GM23338 (cell line): ENCODE data around the gene PCNT. TPM values are rescaled to one million over a fixed set of nuclear protein-coding genes. Genes with fewer than 3 reads are reported as not detected.

Experiments used
- ATAC-seq: fragments of 200-7000 bp; cut with Tn5 transposase; 3 replicates; pipeline ENCODE4 v1.9.1; 2020
- DNase-seq: peaks from one replicate; pipeline ENCODE4 v3.0.0-alpha.2; 2015; ENCODE audit warnings: low spot score
- H2AFZ ChIP-seq: fragments of 200-600 bp; sonication (generic); 2 replicates; pipeline ENCODE4 v1.8.0; 2016; ENCODE audit warnings: antibody characterized with exemption, mild to moderate bottlenecking, moderate library complexity
- H3F3A ChIP-seq: fragments of 200-600 bp; sonication (generic); replicated peaks from 2 replicates; pipeline ENCODE4 v1.8.0; 2017; ENCODE audit warnings: antibody characterized with exemption, mixed run types, low read depth
- H3K27ac ChIP-seq: fragments of 200-600 bp; sonication (generic); 2 replicates; pipeline ENCODE4 v1.6.1; 2016; ENCODE audit warnings: low read depth
- H3K27me3 ChIP-seq: fragments of 200-600 bp; sonication (generic); 2 replicates; pipeline ENCODE4 v1.8.0; 2016; ENCODE audit warnings: mild to moderate bottlenecking, mixed run types, moderate library complexity; ENCODE audit not compliant: insufficient read depth
- H3K36me3 ChIP-seq: fragments of 200-600 bp; sonication (generic); 2 replicates; pipeline ENCODE4 v1.8.0; 2016; ENCODE audit warnings: mild to moderate bottlenecking; ENCODE audit not compliant: insufficient read depth
- H3K4me1 ChIP-seq: fragments of 200-600 bp; sonication (generic); 2 replicates; pipeline ENCODE4 v1.8.0; 2016; ENCODE audit warnings: mild to moderate bottlenecking, moderate library complexity; ENCODE audit not compliant: insufficient read depth
- H3K4me2 ChIP-seq: fragments of 200-600 bp; sonication (generic); 2 replicates; pipeline ENCODE4 v1.7.1; 2017; ENCODE audit warnings: mixed run types
- H3K4me3 ChIP-seq: fragments of 200-600 bp; sonication (generic); 2 replicates; pipeline ENCODE4 v1.6.1; 2016; ENCODE audit warnings: mixed run types
- H3K79me2 ChIP-seq: fragments of 200-600 bp; sonication (generic); replicated peaks from 2 replicates; pipeline ENCODE4 v1.8.0; 2017; ENCODE audit warnings: mild to moderate bottlenecking; ENCODE audit not compliant: insufficient read depth
- H3K9me2 ChIP-seq: fragments of 200-600 bp; sonication (generic); 2 replicates; pipeline ENCODE4 v1.8.0; 2017; ENCODE audit not compliant: insufficient read depth
- H4K20me1 ChIP-seq: fragments of 200-600 bp; sonication (generic); replicated peaks from 2 replicates; pipeline ENCODE4 v1.8.0; 2017; ENCODE audit warnings: mild to moderate bottlenecking; ENCODE audit not compliant: insufficient read depth
- H3K27ac Mint-ChIP-seq: 2 replicates; pipeline ENCODE4 v1.8.0; 2020; ENCODE audit warnings: inconsistent platforms, mild to moderate bottlenecking, moderate library complexity, mixed read lengths
- H3K27me3 Mint-ChIP-seq: 3 replicates; pipeline ENCODE4 v1.8.0; 2022; ENCODE audit warnings: low read depth, mild to moderate bottlenecking, moderate library complexity, mixed read lengths, inconsistent platforms; ENCODE audit not compliant: insufficient read depth, poor library complexity
- H3K36me3 Mint-ChIP-seq: 3 replicates; pipeline ENCODE4 v1.8.0; 2021; ENCODE audit warnings: low read depth, mild to moderate bottlenecking, inconsistent platforms, moderate library complexity, mixed read lengths
- H3K4me1 Mint-ChIP-seq: 3 replicates; pipeline ENCODE4 v1.8.0; 2020; ENCODE audit warnings: mild to moderate bottlenecking, inconsistent platforms, mixed read lengths
- H3K4me3 Mint-ChIP-seq: 3 replicates; pipeline ENCODE4 v1.8.0; 2021; ENCODE audit warnings: moderate library complexity, mild to moderate bottlenecking, inconsistent platforms, mixed read lengths
- H3K9me3 Mint-ChIP-seq: 3 replicates; pipeline ENCODE4 v1.8.0; 2020; ENCODE audit warnings: moderate library complexity, mild to moderate bottlenecking, inconsistent platforms, mixed read lengths
- CREB1 ChIP-seq: fragments of 250-450 bp; sonication (Bioruptor Pico); IDR thresholded peaks from 2 replicates; pipeline ENCODE4 v1.5.0; 2020; ENCODE audit warnings: low read depth, mild to moderate bottlenecking, moderate library complexity
- CTCF ChIP-seq, 2 experiments: fragments of 200-600 bp in 1 of 2; sonication (generic) in 1 of 2; conservative IDR thresholded peaks; 2 replicates each; pipeline versions ENCODE4 v1.5.1 to v1.6.1; 2016 to 2017; ENCODE audit warnings: antibody characterized with exemption in 2 of 2, low read depth in 2 of 2, mild to moderate bottlenecking in 2 of 2, moderate library complexity in 1 of 2
- NANOG ChIP-seq: IDR thresholded peaks from 2 replicates; pipeline ENCODE4 v1.6.1; 2016; ENCODE audit warnings: antibody characterized with exemption, borderline replicate concordance
- STAT1 ChIP-seq: IDR thresholded peaks from one replicate; pipeline ENCODE4 v1.6.1; 2016; ENCODE audit warnings: antibody characterized with exemption; ENCODE audit not compliant: unreplicated experiment
- ZNF331 ChIP-seq: fragments of 250-450 bp; sonication (Bioruptor Pico); IDR thresholded peaks from 2 replicates; pipeline ENCODE4 v1.5.0; 2020; ENCODE audit warnings: low read depth, mild to moderate bottlenecking, moderate library complexity
- ZNF462 ChIP-seq: fragments of 250-450 bp; sonication (Bioruptor Pico); IDR thresholded peaks from 2 replicates; pipeline ENCODE4 v1.5.0; 2020; ENCODE audit warnings: mild to moderate bottlenecking, moderate library complexity
- polyA plus RNA-seq: library from polyadenylated mRNA; unstranded; fragments of >200 nt; fragmentation: Nextera tagmentation; extraction: Ambion mirVana; gene quantifications from 2 replicates; pipeline ENCODE4 v1.2.1, GENCODE V29; 2016
- total RNA-seq: library from RNA; depleted of rRNA; stranded (reverse); fragments of >200 nt; shearing (Covaris generic); gene quantifications from 2 replicates; pipeline ENCODE4 v1.2.3, GENCODE V29; 2014

The PCNT gene
- total and polyA plus RNA-seq, 2 experiments from 2014 or later = 39.6 to 46.1 TPM

- no peaks in the 10 kb centered on the region for H3K36me3 ChIP-seq
- H4K20me1 ChIP-seq = no peaks in the 10 kb centered on the region
- ATAC-seq (no peak), DNase-seq (no peak)
- H3K4me1 ChIP-seq = no peaks in the 10 kb centered on the region
- H3K9me2 ChIP-seq = no peaks in the 10 kb centered on the region
- no peaks in the 10 kb centered on the region for H3K27me3 ChIP-seq
- Mint-ChIP-seq H3K9me3 (no peaks in the 10 kb centered on the region; the same call in 2 of the 3 replicates), H3K36me3 (peaks cover 29% of the 10 kb centered on the region), H3K4me3 (no peak overlapping the region), H3K27ac (no peak overlapping the region), H3K4me1 (no peaks in the 10 kb centered on the region), H3K27me3 (peaks cover 11% of the 10 kb centered on the region)
- H3K4me2 ChIP-seq = no peak overlapping the region
- no peaks in the 10 kb centered on the region for H3K79me2 ChIP-seq
- TF ChIP-seq ZNF331 (CRISPR knock-in tag) (no peak), NANOG (no peak), ZNF462 (no peak), STAT1 (no peak), CREB1 (CRISPR knock-in tag) (no peak), CTCF (conservative IDR thresholded peaks at IDR 0.05; ENCODE audit: low read depth in 2 of 2) (no peak)
- H3K27ac ChIP-seq = no peak overlapping the region
- no peak overlapping the region for H2AFZ ChIP-seq
- no peaks in the 10 kb centered on the region for H3F3A ChIP-seq
- no peak overlapping the region for H3K4me3 ChIP-seq
These were observed 67.8 kb downstream of the PCNT start for GRCh38 chr21:46391773-46392172.
